Measurements from ENCODE around the gene MXD3. TPM values are rescaled to one million over a fixed set of nuclear protein-coding genes. Genes with fewer than 3 reads are reported as not detected.
"Not testable (repeated sequence)": the region's sequence is repeated elsewhere in the genome, so short reads cannot be mapped to it uniquely, and the experiment has no call there.

The MXD3 gene
- total RNA-seq, 4 donors from 2014 or later, result 10.8 to 257 (median 21.7) TPM

GRCh38 chr5:177261510-177261909, 50.2 kb downstream of the MXD3 start:
- no peaks in the 10 kb centered on the region for H3K4me1 ChIP-seq
- no peak for TF ChIP-seq EP300 (IDR thresholded peaks at IDR 0.05; ENCODE audit: low read depth)
- no peak for TF ChIP-seq CTCF (IDR thresholded peaks at IDR 0.05)
- no peak for TF ChIP-seq POLR2A (IDR thresholded peaks at IDR 0.05)
- TF ChIP-seq POLR2AphosphoS5 (IDR thresholded peaks at IDR 0.05), result no peak
- in situ Hi-C loops (cut with MboI; ENCODE audit: low pct_ligation_motif_present in 1 of 4, low pct_unique_long_range_greater_than_20kb in 1 of 4, low sequenced_read_pairs in 3 of 4) (no loop called here), intact Hi-C loops (cut with DNase I; ENCODE audit: low total_unique reads) (no loop called here)
- H3K27me3 ChIP-seq, result no peaks in the 10 kb centered on the region
- H3K4me3 ChIP-seq, result no peak overlapping the region
- peaks cover 0 to 51% (median 21%) of the 10 kb centered on the region in 4 donors for H3K36me3 ChIP-seq
- DNase-seq, result no peak
- H3K9me3 ChIP-seq, result no peaks in the 10 kb centered on the region
- no peak overlapping the region for H3K27ac ChIP-seq
- 73 to 88% methylated on average over 1 of the region's 1 CpG for WGBS, 2 donors (ENCODE audit: low coverage in 1 of 2)

- in situ Hi-C loops (cut with MboI; ENCODE audit: low pct_ligation_motif_present in 1 of 4, low pct_unique_long_range_greater_than_20kb in 1 of 4, low sequenced_read_pairs in 3 of 4) (no loop called here), intact Hi-C loops (cut with DNase I; ENCODE audit: low total_unique reads) (no loop called here)
- Histone ChIP-seq H3K4me1 (no peaks in the 10 kb centered on the region), H3K4me3 (no peak overlapping the region), H3K27ac (no peak overlapping the region), H3K27me3 (no peaks in the 10 kb centered on the region), H3K9me3 (no peaks in the 10 kb centered on the region), H3K36me3 (peaks cover 0 to 52% (median 20%) of the 10 kb centered on the region in 4 donors)
- 92 to 94% methylated on average over 7 of the region's 7 CpGs for WGBS, 2 donors (ENCODE audit: low coverage in 1 of 2)
- no peak for DNase-seq
- TF ChIP-seq POLR2A (IDR thresholded peaks at IDR 0.05) (no peak), EP300 (IDR thresholded peaks at IDR 0.05; ENCODE audit: low read depth) (no peak), CTCF (IDR thresholded peaks at IDR 0.05) (no peak), POLR2AphosphoS5 (IDR thresholded peaks at IDR 0.05) (no peak)
Observed at GRCh38 chr5:177260961-177261360, 50.7 kb downstream of the MXD3 start.

GRCh38 chr5:177258711-177259110, 53.0 kb downstream of the MXD3 start:
- DNase-seq; H3K27me3 ChIP-seq; H3K4me3 ChIP-seq; in situ Hi-C loops (cut with MboI; ENCODE audit: low pct_ligation_motif_present in 1 of 4, low pct_unique_long_range_greater_than_20kb in 1 of 4, low sequenced_read_pairs in 3 of 4); intact Hi-C loops (cut with DNase I; ENCODE audit: low total_unique reads); H3K9me3 ChIP-seq; H3K27ac ChIP-seq; H3K4me1 ChIP-seq: not testable (repeated sequence)
- H3K36me3 ChIP-seq, result peaks cover 0 to 70% (median 24%) of the 10 kb centered on the region in 4 donors
- 93 to 94% methylated on average over 3 to 7 of the region's 7 CpGs for WGBS, 2 donors (ENCODE audit: low coverage in 1 of 2)

Other genes with a start within 250 kb of the MXD3 start
- gene FGFR4, start 225.0 kb downstream of the MXD3 start, total RNA-seq, result 10 to 100 TPM; 15.3 to 86.2 (median 22.2) TPM
- gene NSD1, start 178.1 kb downstream of the MXD3 start, total RNA-seq, result 10 to 100 TPM; 32.6 to 84.9 (median 60.7) TPM
- 10 to 100 TPM; 38.2 to 68.1 (median 51.8) TPM for gene RAB24, start 8.2 kb downstream of the MXD3 start, total RNA-seq
- 100 to 1,000 TPM in 3 of 4 donors, 10 to 100 TPM in 1; 52.1 to 192 (median 142) TPM for gene PRELID1, start 8.1 kb downstream of the MXD3 start, total RNA-seq
- 100 to 1,000 TPM; 236 to 322 (median 293) TPM for gene LMAN2, start 39.8 kb upstream of the MXD3 start, total RNA-seq
- 10 to 100 TPM; 16.5 to 49.6 (median 24.4) TPM for gene RGS14, start 46.0 kb upstream of the MXD3 start, total RNA-seq
- gene SLC34A1, start 72.5 kb upstream of the MXD3 start, total RNA-seq, result under 1 TPM in 1 of 4 donors, not detected in 3; 0.55 TPM
- not detected for gene PFN3, start 88.8 kb upstream of the MXD3 start, total RNA-seq
- 10 to 100 TPM in 1 of 4 donors, 1 to 10 TPM in 3; 2.6 to 20.1 (median 5.6) TPM for gene F12, start 97.7 kb upstream of the MXD3 start, total RNA-seq
- gene GRK6, start 114.8 kb upstream of the MXD3 start, total RNA-seq, result 10 to 100 TPM; 21.5 to 40.5 (median 36.4) TPM
- gene PRR7, start 134.9 kb upstream of the MXD3 start, total RNA-seq, result 1 to 10 TPM in 3 of 4 donors, not detected in 1; 2.1 to 5.0 (median 2.5) TPM
- 100 to 1,000 TPM in 1 of 4 donors, 10 to 100 TPM in 3; 10.1 to 201 (median 17.4) TPM for gene DBN1, start 161.7 kb upstream of the MXD3 start, total RNA-seq
- 100 to 1,000 TPM in 1 of 4 donors, 10 to 100 TPM in 3; 52.6 to 256 (median 78.6) TPM for gene PDLIM7, start 185.7 kb upstream of the MXD3 start, total RNA-seq
- gene DOK3, start 197.9 kb upstream of the MXD3 start, total RNA-seq, result 10 to 100 TPM in 2 of 4 donors, 1 to 10 TPM in 1, under 1 TPM in 1; 0.60 to 17.2 (median 7.8) TPM
- 100 to 1,000 TPM in 2 of 4 donors, 10 to 100 TPM in 2; 96.5 to 170 (median 130) TPM for gene DDX41, start 205.1 kb upstream of the MXD3 start, total RNA-seq
- gene FAM193B, start 242.7 kb upstream of the MXD3 start, total RNA-seq, result 100 to 1,000 TPM in 1 of 4 donors, 10 to 100 TPM in 3; 59.7 to 128 (median 63.5) TPM